Measurements from ENCODE around the gene TNFAIP8.
A peak's percentile ranks its signal among the peaks of the same experiment; 100 is the strongest.

The TNFAIP8 gene

GRCh38 chr5:119373449-119373858, 17.6 kb downstream of the TNFAIP8 start:
- DNase-seq = no peak

GRCh38 chr5:119374901-119375300, 19.1 kb downstream of the TNFAIP8 start:
- DNase-seq = no peak

- DNase-seq = no peak
These were observed 21.2 kb downstream of the TNFAIP8 start for GRCh38 chr5:119377066-119377465.

- DNase-seq = peak; percentile 57
These were observed 22.4 kb downstream of the TNFAIP8 start for GRCh38 chr5:119378075-119378700.

- DNase-seq = no peak
These were observed 23.3 kb downstream of the TNFAIP8 start for GRCh38 chr5:119379096-119379495.

GRCh38 chr5:119379942-119380547, 24.2 kb downstream of the TNFAIP8 start:
- DNase-seq = no peak

GRCh38 chr5:119382169-119382568, 26.4 kb downstream of the TNFAIP8 start:
- no peak for DNase-seq

- DNase-seq = no peak
These were observed 27.2 kb downstream of the TNFAIP8 start for GRCh38 chr5:119383008-119383407.

GRCh38 chr5:119385136-119385535, 29.3 kb downstream of the TNFAIP8 start:
- DNase-seq = no peak

GRCh38 chr5:119385536-119386128, 29.8 kb downstream of the TNFAIP8 start:
- no peak for DNase-seq

GRCh38 chr5:119386596-119387344, 31.0 kb downstream of the TNFAIP8 start:
- DNase-seq = no peak

GRCh38 chr5:119387945-119388618, 32.3 kb downstream of the TNFAIP8 start:
- no peak for DNase-seq

GRCh38 chr5:119388619-119389190, 32.9 kb downstream of the TNFAIP8 start:
- DNase-seq = no peak

GRCh38 chr5:119389288-119390030, 33.6 kb downstream of the TNFAIP8 start:
- no peak for DNase-seq

GRCh38 chr5:119390404-119390803, 34.6 kb downstream of the TNFAIP8 start:
- DNase-seq = no peak

GRCh38 chr5:119393201-119393691, 37.4 kb downstream of the TNFAIP8 start:
- DNase-seq = peak; percentile 79

- DNase-seq = peak; percentile 67
These were observed 37.9 kb downstream of the TNFAIP8 start for GRCh38 chr5:119393746-119394145.

GRCh38 chr5:119395080-119395836, 39.4 kb downstream of the TNFAIP8 start:
- DNase-seq = no peak

- no peak for DNase-seq
These were observed 40.3 kb downstream of the TNFAIP8 start for GRCh38 chr5:119396030-119396664.

Measured in fibroblast of skin of right quadriceps (primary cell).